ENCODE data around the gene ISL1.

The ISL1 gene

DNA sequence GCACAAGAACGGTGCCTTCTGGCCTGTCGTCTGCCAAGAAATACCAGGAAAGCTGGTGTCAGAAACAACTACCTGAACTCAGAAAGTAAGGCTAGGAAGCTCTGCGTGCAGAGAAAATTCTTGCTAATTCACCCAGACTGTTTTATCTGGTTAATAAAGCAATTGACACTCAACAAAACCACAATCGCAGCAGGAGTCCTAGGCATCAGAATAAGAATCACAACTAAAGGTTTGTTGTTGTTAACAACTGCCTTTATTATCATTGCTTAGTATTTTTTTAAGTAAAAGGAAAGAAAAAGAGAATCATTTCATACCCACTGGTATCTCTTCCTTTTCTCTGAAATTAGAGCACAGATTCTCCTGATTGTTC lies 3.9 kb upstream of the ISL1 start:
- TF ChIP-seq, protein P1, sequence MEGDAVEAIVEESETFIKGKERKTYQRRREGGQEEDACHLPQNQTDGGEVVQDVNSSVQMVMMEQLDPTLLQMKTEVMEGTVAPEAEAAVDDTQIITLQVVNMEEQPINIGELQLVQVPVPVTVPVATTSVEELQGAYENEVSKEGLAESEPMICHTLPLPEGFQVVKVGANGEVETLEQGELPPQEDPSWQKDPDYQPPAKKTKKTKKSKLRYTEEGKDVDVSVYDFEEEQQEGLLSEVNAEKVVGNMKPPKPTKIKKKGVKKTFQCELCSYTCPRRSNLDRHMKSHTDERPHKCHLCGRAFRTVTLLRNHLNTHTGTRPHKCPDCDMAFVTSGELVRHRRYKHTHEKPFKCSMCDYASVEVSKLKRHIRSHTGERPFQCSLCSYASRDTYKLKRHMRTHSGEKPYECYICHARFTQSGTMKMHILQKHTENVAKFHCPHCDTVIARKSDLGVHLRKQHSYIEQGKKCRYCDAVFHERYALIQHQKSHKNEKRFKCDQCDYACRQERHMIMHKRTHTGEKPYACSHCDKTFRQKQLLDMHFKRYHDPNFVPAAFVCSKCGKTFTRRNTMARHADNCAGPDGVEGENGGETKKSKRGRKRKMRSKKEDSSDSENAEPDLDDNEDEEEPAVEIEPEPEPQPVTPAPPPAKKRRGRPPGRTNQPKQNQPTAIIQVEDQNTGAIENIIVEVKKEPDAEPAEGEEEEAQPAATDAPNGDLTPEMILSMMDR (IDR thresholded peaks at IDR 0.05; ENCODE audit: insufficient read depth, low read length, missing control alignments) = no peak
- ChIA-PET CTCF (no interaction called here), POLR2A (no interaction called here)
- no peak overlapping the region for H3K4me3 ChIP-seq (ENCODE audit: low read depth, low read length)
- DNase-seq (ENCODE audit: low read depth, low spot score) = no peak

DNA sequence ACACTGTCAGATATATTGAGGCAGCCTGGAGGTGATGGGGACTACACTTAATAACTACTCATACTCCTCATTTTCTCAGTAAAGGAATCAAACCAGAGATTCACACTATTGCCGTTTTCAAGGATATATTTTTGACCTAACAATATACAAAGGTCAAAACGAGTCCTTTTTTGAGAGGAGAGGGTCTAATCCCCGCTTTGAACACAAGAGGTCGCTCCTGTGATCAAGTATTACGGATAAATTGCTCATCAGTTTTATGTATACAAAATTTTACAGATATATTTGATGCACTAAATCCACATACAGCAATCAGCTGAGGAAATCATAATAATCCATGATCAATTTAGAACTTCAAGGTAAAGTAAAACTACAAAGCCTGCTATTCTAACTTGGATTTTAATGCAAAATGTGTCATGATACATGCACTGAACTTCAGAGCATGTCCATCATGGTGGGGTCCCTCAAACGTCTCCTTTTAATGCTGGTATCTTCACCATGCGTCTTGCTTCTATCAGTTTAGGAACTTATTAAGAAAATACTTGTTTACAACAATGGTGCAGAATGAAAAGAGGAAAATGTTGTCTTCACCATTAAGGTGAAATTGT lies 2.5 kb upstream of the ISL1 start:
- TF ChIP-seq, protein P1 (IDR thresholded peaks at IDR 0.05; ENCODE audit: insufficient read depth, low read length, missing control alignments) = peak; percentile 37
- H3K4me3 ChIP-seq (ENCODE audit: low read depth, low read length) = no peak overlapping the region
- ChIA-PET POLR2A (no interaction called here), CTCF (interaction anchor here (1.0 to 1.4 kb wide), 3 partner anchors 8 to 1278 kb away, joined by 3 to 4 read pairs (median 4); no protein-coding TSS in a partner anchor)
- no peak for DNase-seq (ENCODE audit: low read depth, low spot score)

DNA sequence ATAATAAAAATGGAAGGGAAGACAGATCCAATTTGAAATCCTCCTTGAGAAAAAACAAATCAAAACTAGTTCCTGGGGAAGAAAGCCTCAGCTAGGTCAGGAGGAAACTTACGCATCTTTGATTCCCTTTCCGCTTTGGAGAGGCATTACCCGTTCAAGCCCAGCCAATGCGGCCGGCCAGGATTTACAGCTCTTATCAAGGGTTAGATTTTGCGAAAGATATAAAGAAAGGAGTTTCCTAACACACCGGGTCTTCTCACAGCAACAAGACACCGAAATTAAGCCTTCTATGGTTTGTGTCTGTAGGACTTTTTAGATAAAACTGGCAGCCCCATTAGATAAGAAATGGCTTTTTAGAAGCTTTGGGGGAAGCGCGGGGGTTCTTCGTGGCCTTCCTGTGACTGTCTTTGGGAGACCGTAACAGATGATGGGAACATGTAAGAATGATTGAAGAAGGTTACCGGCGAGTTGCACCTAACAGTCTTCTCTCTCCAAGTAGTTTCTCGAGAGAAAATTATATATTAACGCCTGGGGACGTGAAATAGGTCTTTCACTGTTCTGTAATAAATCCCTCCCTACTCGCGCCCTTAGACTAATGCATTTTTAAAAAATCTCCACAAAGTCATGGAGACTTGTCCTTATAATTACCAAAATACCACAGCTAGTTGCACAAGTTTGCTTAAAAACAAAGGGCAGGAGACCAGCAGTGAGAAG lies 1.3 kb upstream of the ISL1 start:
- H3K4me3 ChIP-seq (ENCODE audit: low read depth, low read length) = no peak overlapping the region
- POLR2A ChIA-PET = interaction anchor here (0.6 kb wide), 1 partner anchor 381 kb away, joined by 3 read pairs; no protein-coding TSS in a partner anchor
- no peak for DNase-seq (ENCODE audit: low read depth, low spot score)
- TF ChIP-seq, protein P1 (IDR thresholded peaks at IDR 0.05; ENCODE audit: insufficient read depth, low read length, missing control alignments) = no peak
- CTCF ChIA-PET = interaction anchor here (1.4 kb wide), 1 partner anchor 9 kb away, joined by 3 read pairs; no protein-coding TSS in a partner anchor

DNA sequence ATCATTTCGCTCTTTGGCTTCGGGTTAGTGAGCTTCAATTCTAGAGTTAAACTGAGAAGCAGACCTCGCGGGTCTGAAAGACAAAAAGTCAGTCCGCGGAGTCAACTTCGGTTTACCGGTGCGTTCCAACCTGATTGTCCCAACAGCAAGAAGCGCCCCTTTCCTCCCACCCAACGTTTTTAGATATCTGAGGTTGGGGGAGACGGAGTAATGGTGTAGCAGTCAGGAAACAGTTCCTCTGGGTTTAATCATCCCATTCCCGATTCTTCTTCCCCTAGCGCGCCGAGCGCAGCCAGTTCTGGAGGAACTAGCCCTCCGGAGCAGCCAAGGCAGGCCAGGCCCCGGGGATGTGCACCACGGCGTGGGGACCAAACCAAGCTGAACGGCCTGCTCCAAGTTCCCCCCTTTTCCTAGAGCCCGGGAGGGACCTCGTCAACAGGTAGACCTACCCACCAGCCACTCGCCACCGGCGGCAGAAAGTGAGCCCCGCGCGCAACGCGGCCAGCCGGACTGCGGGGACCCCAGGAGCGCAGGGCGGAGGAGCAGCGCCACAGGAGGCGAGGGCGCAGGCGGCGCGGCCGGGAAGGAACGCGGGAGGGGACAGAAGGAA lies 622 bp upstream of the ISL1 start:
- POLR2A ChIA-PET = no interaction called here
- TF ChIP-seq, protein P1 (IDR thresholded peaks at IDR 0.05; ENCODE audit: insufficient read depth, low read length, missing control alignments) = no peak
- CTCF ChIA-PET = interaction anchor here (1.4 kb wide), 1 partner anchor 9 kb away, joined by 3 read pairs; no protein-coding TSS in a partner anchor
- no peak for DNase-seq (ENCODE audit: low read depth, low spot score)
- peak overlapping the region; percentile 55 for H3K4me3 ChIP-seq (ENCODE audit: low read depth, low read length)

DNA sequence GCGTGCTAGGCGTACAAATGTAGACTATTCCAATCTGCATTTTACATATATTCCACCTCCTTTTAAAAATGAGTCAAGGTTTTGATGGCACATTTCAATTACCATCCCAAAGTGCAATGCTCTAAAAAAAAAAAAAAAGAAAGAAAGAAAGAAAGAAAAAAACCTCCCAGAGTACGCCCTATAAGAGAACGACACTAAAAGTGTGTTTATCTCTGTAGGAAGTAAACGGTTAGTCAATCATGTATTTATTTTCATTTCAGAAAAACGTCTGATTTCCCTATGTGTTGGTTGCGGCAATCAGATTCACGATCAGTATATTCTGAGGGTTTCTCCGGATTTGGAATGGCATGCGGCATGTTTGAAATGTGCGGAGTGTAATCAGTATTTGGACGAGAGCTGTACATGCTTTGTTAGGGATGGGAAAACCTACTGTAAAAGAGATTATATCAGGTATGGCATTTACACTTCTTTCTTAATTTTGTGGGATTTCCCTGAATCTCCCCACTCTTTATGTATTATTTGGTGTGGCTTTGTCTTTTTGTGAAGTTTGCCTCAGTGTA lies 1.1 kb downstream of the ISL1 start:
- TF ChIP-seq, protein P1 (IDR thresholded peaks at IDR 0.05; ENCODE audit: insufficient read depth, low read length, missing control alignments) = no peak
- ChIA-PET CTCF (no interaction called here), POLR2A (no interaction called here)
- no peak for DNase-seq (ENCODE audit: low read depth, low spot score)
- no peak overlapping the region for H3K4me3 ChIP-seq (ENCODE audit: low read depth, low read length)

DNA sequence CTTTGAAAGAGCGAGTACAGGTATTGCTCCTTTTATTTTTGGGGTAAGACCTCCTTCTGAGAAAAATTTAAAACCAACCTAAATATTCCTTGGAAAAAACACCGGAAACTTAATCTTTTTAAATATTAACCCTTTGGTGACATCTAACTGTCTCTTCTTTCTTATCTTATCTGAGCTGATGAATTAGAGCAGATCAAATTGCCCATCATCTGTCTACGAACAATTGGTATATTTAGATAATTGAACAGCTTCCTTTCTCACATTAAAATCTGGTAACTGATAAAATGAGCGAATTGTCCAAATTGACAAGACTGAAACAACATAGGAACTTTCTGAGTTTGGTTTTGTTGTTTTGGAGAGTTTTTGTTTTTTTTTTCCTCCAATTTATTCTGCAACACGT lies 2.0 kb downstream of the ISL1 start:
- ChIA-PET CTCF (no interaction called here), POLR2A (no interaction called here)
- DNase-seq (ENCODE audit: low read depth, low spot score) = no peak
- TF ChIP-seq, protein P1 (IDR thresholded peaks at IDR 0.05; ENCODE audit: insufficient read depth, low read length, missing control alignments) = no peak
- H3K4me3 ChIP-seq (ENCODE audit: low read depth, low read length) = no peak overlapping the region
